DMS 273 (cell line): ENCODE data around the gene ITK.
A peak's percentile ranks its signal among the peaks of the same experiment; 100 is the strongest.
"Not testable (repeated sequence)": the region's sequence is repeated elsewhere in the genome, so short reads cannot be mapped to it uniquely, and the experiment has no call there.

Experiments used
- DNase-seq: peaks from one replicate; lab custom pipeline; 2025; ENCODE audit not compliant: unreplicated experiment; lab: John Stamatoyannopoulos, UW

Gene ITK

DNA sequence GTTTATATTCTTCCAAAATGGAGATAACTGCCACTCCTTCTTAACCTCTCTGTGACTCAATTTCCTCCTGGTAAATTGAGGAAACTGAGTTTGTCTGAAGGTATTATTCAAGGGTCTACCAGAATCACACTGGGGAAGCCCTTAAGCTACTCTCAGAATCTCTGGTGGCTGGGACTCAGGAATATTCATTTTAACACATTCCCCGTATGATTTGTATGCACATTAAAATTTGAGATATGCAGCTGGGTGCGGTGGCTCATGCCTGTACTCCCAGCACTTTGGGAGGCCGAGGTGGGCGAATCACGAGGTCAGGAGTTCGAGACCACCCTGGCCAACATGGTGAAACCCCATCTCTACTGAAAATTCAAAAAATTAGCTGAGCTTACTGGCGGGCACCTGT is 64.1 kb downstream of the ITK start:
- not testable (repeated sequence) for DNase-seq

- DNase-seq, result no peak
These were observed 64.8 kb downstream of the ITK start for GRCh38 chr5:157245476-157245875.

- no peak for DNase-seq
These were observed 65.2 kb downstream of the ITK start for GRCh38 chr5:157245886-157246285.

DNA sequence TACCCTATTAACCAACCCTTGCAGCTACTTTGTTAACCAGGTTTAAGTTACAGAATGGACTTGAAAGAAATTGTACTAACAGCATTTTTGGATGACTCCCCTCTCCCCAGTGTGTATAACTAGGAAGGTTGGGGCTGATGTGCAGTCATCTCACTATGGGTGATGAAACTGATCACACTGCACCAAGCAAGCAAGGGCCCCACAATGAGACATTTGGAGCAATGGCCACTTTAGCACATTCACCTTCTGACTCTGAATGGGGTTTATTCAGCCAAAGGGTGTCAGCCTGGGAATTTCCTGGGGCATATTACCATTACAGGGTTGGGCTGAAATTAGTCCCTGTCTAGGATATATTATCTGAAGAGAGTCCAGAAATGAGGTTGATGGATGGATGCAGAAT is 66.6 kb downstream of the ITK start:
- no peak for DNase-seq

DNA sequence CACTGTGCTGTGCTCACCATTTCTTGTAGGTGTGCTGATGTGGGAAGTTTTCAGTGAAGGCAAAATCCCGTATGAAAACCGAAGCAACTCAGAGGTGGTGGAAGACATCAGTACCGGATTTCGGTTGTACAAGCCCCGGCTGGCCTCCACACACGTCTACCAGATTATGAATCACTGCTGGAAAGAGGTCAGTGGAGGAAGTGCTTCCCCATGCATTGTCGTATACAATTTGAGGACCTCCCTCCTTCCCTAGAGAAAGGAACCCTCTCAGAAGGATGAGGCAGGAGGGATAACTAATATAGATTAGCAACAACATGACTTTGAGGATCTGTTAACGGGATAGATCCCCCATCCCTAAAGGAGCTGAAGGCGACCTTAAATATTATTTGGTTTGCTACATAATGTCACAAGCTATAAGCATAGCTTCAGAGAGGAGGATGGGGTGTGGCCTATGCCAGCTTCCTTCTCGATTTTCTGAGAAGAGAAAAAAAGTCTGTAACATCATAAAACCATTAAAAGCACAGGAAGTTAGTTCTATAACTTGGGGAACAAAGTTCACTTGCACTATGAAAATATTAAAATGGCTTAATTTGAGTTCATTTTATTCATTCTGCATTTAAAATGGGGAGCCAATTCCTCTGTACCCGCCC is 68.3 kb downstream of the ITK start:
- no peak for DNase-seq

- no peak for DNase-seq
These were observed 72.2 kb downstream of the ITK start for GRCh38 chr5:157252711-157253465.

- peak; percentile 65 for DNase-seq
These were observed 72.9 kb downstream of the ITK start for GRCh38 chr5:157253547-157253946.

- DNase-seq, result no peak
These were observed 77.8 kb downstream of the ITK start for GRCh38 chr5:157258450-157258849.

DNA sequence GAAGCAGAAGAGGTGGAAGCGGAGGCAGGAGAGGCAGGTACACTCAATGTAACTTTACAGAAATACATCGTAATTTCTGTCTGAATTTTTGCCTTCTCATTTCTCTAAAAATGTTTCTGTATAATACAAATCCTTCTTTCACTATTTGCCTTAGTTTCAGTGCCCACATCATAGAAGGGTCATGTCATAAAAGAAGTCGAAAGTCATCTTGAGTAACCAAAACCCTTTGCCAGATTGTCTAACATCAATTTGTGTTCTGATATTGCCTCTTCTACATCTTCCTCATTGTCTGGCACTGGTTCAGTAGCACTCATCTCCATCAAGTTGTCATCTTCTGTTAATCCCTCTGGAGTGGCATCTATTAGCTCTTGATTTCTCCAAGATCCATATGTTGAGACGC is 79.1 kb downstream of the ITK start:
- DNase-seq, result no peak

GRCh38 chr5:157263496-157264090 is 83.0 kb downstream of the ITK start:
- no peak for DNase-seq

DNA sequence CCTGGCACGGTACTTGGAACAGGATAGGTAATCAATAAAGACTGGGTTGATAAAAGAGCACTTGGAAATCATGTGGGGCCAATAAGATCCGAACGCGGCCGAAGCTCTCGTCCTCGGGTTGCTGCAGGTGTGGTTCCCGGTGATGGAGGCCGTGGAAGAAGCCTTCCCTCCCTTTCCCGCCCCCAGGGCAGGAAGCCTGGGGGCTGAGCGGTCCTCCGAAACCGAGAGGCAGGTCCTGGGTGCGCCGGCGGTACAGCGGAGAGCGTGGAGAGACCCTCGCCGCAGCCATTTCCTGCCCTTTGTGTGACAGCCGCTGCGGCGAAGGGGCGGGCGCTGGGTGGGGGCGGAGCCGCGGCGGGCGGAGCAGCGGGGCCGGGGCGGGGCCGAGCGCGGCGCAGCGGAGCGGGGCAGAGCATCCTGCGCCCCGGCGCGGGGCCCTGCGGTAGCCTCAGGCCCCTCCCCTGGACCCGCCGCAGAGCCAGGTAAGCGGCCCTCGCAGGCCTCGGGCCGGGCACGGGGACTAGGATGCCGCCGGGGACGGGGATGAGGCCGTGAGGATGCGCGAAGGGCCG is 85.2 kb downstream of the ITK start, which contains the start of gene CYFIP2:
TSS of gene CYFIP2 (plus strand) at position 410 of the 572 bp plus-strand sequence. CDS start 19,239 bp downstream, outside the sequence.
- DNase-seq, result peak; percentile 81

- peak; percentile 60 for DNase-seq
These were observed 85.8 kb downstream of the ITK start for GRCh38 chr5:157266286-157267007.

DNA sequence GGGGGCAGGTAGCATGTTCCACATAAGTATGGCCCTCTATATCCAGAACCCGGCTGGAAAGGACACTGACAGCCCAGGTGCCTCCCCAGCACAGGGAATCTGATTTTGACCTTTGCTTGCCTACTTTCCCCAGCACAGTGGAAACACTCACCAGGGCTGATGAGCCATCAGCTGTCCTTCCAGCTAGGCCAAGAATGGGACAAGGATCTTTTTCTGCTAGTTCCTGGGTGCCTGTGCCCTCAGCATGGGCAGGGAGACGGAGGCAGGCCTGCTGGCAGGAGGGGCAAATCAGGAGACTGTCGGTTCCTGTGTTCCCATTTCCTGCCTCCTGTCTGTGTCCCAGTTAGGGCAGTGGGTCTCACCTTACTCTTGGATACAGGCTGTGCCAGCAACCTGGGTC is 86.4 kb downstream of the ITK start:
- DNase-seq, result no peak

GRCh38 chr5:157267761-157268480 is 87.3 kb downstream of the ITK start:
- DNase-seq, result peak; percentile 32

- no peak for DNase-seq
These were observed 88.6 kb downstream of the ITK start for GRCh38 chr5:157269165-157269671.

DNA sequence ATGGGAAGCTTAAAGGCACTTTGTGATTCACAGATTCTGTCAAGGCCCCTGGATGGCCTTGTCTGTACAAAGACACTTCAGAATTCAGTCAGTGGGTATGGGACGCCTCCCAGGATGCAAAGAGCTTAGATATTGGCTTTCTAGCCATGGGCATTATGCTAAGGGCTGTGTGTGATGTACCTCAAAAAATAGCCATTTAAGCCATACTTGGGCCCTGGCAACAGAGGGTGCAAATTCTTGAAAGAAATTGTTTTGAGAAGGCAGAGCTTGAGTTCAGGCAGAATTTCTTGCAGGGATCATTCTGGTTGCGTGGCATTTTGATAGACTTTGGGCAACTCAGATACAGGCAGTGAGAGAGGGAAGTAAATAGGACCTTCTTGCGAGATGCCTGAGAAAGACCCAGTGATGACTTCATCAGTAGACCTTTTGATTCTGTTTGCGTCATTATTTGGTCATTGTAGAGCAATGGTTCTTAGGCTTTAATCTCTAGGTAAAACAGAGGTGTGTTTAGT is 89.2 kb downstream of the ITK start:
- no peak for DNase-seq

DNA sequence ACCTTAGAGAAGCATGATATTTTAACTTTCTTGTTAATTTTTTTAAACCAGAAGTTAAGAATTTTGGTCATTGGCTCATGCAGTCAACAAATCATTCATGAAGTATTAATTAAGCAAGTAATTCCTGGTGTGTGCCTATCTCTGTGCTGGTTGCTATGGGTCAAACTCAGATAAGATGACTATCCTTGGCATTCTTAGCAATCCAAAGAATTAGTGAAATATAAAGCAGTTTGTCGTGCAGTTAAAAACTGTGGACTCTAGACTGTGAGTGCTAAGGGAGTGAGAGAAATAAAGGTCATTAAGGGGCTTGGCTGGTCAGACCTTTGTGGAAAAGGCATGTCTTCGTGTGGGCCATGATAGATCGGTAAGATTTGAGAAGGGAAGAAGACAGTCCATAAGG is 90.1 kb downstream of the ITK start:
- DNase-seq, result no peak

DNA sequence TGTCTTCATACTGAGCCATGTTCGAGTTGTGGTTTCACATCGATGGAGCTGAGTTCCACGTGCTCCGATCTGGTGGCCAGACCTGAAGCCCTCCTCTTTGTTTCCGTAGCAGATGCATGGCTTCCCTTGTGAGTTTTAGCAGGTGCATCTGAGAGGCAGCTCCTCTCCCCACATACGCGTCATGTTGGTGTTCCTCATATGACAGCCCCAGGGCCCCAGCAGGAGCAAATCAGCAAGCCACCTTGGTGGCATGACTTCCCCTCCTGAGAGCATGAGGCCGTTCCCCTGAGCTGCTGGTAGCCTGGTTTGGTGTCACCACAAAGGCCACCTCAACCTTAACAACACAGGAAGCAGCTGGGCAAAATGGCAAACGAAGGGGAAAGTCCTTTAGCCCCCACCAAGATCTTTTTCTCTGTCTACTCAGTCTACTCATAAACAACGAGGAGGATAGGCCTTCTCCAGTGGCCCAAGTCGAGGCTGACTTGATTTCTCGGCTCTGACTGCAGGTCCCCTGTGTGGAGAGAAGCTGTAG is 91.2 kb downstream of the ITK start:
- DNase-seq, result no peak

DNA sequence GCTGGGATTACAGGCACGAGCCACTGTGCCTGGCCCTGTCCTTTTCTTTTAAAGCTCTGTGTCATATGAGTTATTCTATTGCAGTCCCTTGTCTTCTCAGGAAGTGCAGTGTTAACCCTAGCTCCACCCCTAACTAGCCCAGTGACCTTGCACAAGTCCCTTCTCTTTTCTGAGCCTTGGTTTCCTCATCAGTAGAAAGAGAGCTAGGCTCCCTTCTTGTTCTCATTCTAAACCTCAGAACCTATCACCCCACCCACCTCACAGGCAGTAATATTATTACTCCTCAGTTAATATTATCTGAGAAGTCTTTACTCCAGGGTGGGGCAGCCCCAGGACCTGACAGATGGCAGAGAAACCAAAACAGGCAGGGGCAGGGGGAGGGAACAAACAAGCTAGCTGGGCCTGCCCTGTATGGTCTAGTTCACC is 92.5 kb downstream of the ITK start:
- peak; percentile 63 for DNase-seq

DNA sequence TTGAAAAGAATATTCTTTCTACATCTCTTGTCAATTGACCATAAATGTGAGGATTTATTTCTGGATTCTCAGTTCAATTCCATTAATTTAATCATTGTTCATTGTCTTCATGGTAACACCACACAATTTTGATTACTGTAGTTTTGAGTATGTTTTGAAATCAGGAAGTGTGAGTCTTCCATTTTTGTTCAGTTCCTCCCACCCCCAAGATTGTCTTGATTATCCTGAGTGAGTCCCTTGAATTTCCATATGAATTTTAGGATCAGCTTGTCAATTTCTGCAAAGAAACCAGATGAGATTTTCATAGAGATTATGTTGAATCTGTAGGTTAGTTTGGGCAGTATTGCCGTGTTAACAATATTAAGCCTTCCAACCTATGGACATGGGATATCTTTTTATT is 94.8 kb downstream of the ITK start:
- DNase-seq, result no peak
